Activated T-cell treated with anti-CD3 and anti-CD28 coated beads, Interleukin-2, amount 50 U/mL, for 72 hours (primary cell): Measurements from ENCODE around the gene COX20. TPM values are rescaled to one million over a fixed set of nuclear protein-coding genes. Genes with fewer than 3 reads are reported as not detected.
"Not testable (repeated sequence)": the region's sequence is repeated elsewhere in the genome, so short reads cannot be mapped to it uniquely, and the experiment has no call there.

Experiments
- ATAC-seq, 2 donors: fragments of 150-1000 bp; cut with Tn5 transposase; replicated peaks in 1 of 2; 2 replicates each; pipeline ENCODE4 v1.10.0; 2021; ENCODE audit warnings: moderate library complexity in 2 of 2, mild to moderate bottlenecking in 1 of 2
- DNase-seq, 2 donors: peaks; one replicate each; pipeline ENCODE4 v3.0.0; 2021 to 2022; ENCODE audit warnings: mixed read lengths in 1 of 2
- H3K27ac Mint-ChIP-seq: one replicate; pipeline ENCODE4 v1.8.0; 2022; ENCODE audit warnings: mild to moderate bottlenecking, moderate library complexity, mixed read lengths
- H3K27me3 Mint-ChIP-seq: one replicate; pipeline ENCODE4 v1.8.0; 2022; ENCODE audit warnings: low read depth, mixed read lengths
- H3K36me3 Mint-ChIP-seq, 2 donors: one replicate each; pipeline ENCODE4 v1.8.0; 2022; ENCODE audit warnings: mixed read lengths in 2 of 2, mild to moderate bottlenecking in 1 of 2; ENCODE audit not compliant: insufficient read depth in 2 of 2
- H3K4me1 Mint-ChIP-seq: one replicate; pipeline ENCODE4 v1.8.0; 2022; ENCODE audit warnings: low read depth, mixed read lengths
- H3K4me3 Mint-ChIP-seq, 2 donors: one replicate each; pipeline ENCODE4 v1.8.0; 2022; ENCODE audit warnings: mild to moderate bottlenecking in 2 of 2, mixed read lengths in 2 of 2, moderate library complexity in 2 of 2
- H3K9me3 Mint-ChIP-seq, 2 donors: one replicate each; pipeline ENCODE4 v1.8.0; 2022; ENCODE audit warnings: mixed read lengths in 2 of 2
- total RNA-seq, 2 donors: library from RNA; stranded (reverse); gene quantifications; one replicate each; pipeline ENCODE4 v1.2.3, GENCODE V29; 2022

COX20 gene
- total RNA-seq, 2 donors from 2014 or later: 9.8 to 12.1 TPM

DNA sequence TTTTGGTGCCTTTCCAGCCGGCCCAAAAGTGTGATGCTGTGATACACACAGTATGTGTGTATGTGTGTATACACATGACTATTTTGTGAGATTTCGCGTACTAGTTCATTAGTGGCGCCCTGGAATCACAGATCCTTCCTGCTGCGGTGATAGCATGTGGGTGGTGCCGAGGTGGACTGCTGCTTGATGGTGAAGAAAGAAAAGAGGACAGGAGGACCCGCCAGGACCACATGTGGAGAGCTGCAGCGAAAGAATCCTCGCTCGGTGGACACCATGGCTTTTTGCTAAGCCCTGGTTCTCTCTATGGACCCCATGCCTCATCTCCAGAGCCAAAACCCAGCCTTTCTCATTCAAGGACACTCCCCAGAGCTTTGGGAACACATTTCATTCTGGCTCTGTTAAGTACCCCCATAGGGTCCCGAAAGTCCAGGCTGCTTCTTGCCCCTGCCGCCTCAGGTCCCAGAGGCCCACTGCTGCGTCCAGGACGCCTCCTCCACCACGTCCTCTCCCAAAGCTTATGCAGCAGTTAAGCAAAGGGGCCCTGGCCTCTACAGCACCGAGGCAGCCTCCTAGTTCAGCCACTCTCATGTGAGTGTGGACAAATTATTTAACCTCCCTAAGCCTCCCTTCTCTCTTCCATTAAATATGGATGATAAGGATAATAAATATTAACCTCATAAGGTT lies 32.8 kb upstream of the COX20 start:
- peaks cover 6% of the 10 kb centered on the region for H3K4me1 Mint-ChIP-seq
- H3K4me3 Mint-ChIP-seq: no peak overlapping the region
- H3K36me3 Mint-ChIP-seq: no peaks in the 10 kb centered on the region
- H3K9me3 Mint-ChIP-seq: no peaks in the 10 kb centered on the region
- DNase-seq (no peak), ATAC-seq (no peak)
- no peak overlapping the region for H3K27ac Mint-ChIP-seq
- H3K27me3 Mint-ChIP-seq: no peaks in the 10 kb centered on the region

DNA sequence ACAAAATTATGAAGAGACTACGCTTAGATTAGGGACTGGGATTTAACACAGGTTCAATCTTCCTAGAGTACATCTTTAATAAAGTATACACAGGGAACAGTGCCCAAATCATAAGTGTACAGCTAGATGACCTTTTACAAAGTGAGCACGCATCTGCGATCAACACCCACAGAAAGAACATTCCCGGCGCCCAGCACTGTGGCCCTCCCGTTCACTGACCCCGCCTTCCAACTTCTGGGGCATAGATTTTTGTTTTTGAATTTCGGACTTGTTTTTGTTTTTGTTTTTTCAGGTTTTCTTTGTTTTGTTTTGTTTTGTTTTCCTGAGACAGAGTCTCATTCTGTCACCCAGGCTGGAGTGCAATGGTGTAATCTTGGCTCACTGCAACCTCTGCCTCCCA lies 30.6 kb upstream of the COX20 start:
- Mint-ChIP-seq H3K27ac (no peak overlapping the region), H3K27me3 (no peaks in the 10 kb centered on the region), H3K36me3 (no peaks in the 10 kb centered on the region), H3K9me3 (no peaks in the 10 kb centered on the region), H3K4me3 (no peak overlapping the region), H3K4me1 (peaks cover 6% of the 10 kb centered on the region)
- ATAC-seq (no peak), DNase-seq (no peak)

- no peak for DNase-seq
- ATAC-seq: no peak
- Mint-ChIP-seq H3K4me3 (no peak overlapping the region), H3K9me3 (no peaks in the 10 kb centered on the region), H3K4me1 (no peaks in the 10 kb centered on the region), H3K27me3 (no peaks in the 10 kb centered on the region), H3K36me3 (no peaks in the 10 kb centered on the region), H3K27ac (no peak overlapping the region)
Measured at GRCh38 chr1:244807138-244807537, 28.3 kb upstream of the COX20 start.

DNA sequence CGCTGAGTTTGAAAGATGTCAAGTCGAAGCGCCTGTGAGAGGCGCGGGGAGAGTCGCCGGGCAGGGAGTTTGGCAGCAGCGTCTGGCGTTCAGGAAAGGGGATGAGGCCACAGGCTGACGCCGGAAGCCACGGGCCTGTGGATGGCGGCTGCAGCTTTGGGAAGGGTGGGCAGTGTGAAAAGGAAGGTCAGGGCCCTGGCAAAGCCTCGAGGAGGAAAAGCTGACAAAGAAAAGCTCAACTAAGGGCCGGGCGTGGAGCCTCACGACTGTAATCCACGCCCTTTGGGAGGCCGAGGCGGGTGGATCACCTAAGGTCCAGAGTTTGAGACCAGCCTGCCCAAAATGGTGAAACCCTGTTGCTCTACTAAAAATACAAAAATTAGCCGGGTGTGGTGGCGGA lies 25.2 kb upstream of the COX20 start:
- H3K36me3 Mint-ChIP-seq: no peaks in the 10 kb centered on the region
- H3K9me3 Mint-ChIP-seq: no peaks in the 10 kb centered on the region
- peaks cover 8% of the 10 kb centered on the region for H3K27me3 Mint-ChIP-seq
- no peak overlapping the region for H3K4me3 Mint-ChIP-seq
- no peak for ATAC-seq
- no peak overlapping the region for H3K27ac Mint-ChIP-seq
- no peak for DNase-seq
- peaks cover 13% of the 10 kb centered on the region for H3K4me1 Mint-ChIP-seq

DNA sequence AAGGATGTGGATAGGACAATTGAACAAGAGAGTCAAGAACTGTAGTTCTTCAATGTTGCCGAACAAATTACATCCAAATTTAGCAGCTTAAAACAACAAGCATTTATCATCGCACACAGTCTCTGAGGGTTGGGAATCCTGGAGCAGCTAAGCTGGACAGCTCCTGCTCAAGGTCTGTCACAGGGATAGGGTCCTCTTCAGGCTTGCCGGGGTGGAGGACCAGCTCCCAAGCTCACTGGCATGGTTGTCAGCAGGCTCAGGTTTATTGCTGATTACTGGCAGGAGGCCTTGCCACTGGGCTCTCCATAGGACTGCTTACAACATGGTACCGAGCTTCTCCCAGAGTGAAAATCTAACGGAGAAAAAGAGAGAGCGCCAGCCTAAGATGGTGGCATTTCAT lies 22.1 kb upstream of the COX20 start:
- Mint-ChIP-seq H3K4me3 (no peak overlapping the region), H3K36me3 (no peaks in the 10 kb centered on the region), H3K27me3 (peaks cover 21% of the 10 kb centered on the region), H3K4me1 (peaks cover 20% of the 10 kb centered on the region), H3K27ac (no peak overlapping the region), H3K9me3 (no peaks in the 10 kb centered on the region)
- ATAC-seq: no peak
- DNase-seq: no peak

DNA sequence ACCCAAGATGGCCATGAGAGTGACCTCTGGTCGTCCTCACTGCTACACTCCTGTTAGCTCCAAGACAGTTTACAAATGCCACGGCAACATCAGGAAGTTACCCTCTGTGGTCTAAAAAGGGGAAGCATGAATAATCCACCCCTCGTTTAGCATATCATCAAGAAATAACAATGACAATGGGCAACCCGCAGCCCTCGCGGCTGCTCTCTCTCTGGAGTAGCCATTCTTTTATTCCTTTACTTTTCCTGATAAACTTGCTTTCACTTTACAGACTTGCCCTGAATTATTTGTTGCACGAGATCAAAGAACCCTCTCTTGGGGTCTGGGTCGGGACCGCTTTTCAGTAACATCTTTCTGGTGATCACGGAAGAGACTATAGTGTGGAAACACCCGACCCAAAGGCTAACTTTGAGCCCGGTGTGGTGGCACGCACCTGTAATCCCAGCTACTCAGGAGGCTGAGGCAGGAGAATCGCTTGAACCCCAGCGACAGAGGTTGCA lies 19.8 kb upstream of the COX20 start:
- Mint-ChIP-seq H3K4me1 (peaks cover 20% of the 10 kb centered on the region), H3K36me3 (no peaks in the 10 kb centered on the region), H3K27ac (no peak overlapping the region), H3K27me3 (peaks cover 21% of the 10 kb centered on the region), H3K9me3 (no peaks in the 10 kb centered on the region), H3K4me3 (peak overlapping the region; percentile 11 to 31)
- ATAC-seq (no peak), DNase-seq (no peak)

- Mint-ChIP-seq H3K4me3 (no peak overlapping the region), H3K9me3 (no peaks in the 10 kb centered on the region), H3K36me3 (no peaks in the 10 kb centered on the region), H3K4me1 (peaks cover 20% of the 10 kb centered on the region), H3K27me3 (peaks cover 21% of the 10 kb centered on the region), H3K27ac (no peak overlapping the region)
- ATAC-seq (no peak), DNase-seq (no peak)
Measured at GRCh38 chr1:244817415-244817894, 18.0 kb upstream of the COX20 start.

DNA sequence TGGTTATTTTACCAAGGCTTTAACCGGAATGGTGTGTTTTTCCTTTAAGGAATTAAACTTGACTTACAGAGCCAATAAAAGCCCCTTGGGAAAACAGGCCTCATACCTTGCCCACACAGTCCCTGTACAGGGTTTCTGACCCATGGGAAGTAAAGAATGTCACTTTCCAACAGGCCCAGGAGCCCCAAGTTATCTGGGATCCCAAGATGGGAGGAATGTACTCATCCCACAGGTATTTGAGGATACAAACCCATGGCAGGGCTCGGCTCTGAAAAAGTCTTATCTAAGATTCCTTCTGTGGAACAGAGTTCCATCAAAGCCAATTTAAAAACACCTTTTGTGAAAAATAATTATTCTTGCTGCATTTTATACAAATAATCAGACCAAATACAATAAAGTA lies 15.3 kb upstream of the COX20 start:
- Mint-ChIP-seq H3K27me3 (peaks cover 13% of the 10 kb centered on the region), H3K27ac (no peak overlapping the region), H3K4me1 (peaks cover 8% of the 10 kb centered on the region), H3K9me3 (no peaks in the 10 kb centered on the region), H3K36me3 (no peaks in the 10 kb centered on the region), H3K4me3 (no peak overlapping the region)
- no peak for ATAC-seq
- DNase-seq: no peak

DNA sequence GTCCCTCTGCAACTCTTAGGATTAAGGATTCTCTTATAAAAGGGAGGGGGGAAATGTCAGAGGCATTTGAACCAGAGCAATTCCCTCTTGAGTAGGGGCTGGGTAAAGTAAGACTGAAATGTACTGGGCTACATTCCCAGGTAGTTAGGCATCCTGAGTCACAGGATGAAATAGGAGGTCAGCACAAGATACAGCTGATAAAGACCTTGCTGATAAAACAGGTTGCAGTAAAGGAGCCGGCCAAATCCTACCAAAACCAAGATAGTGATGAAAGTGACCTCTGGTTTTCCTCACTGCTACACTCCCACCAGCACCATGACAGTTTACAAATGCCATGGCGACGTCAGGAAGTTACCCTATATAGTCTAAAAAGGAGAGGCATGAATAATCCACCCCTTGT lies 14.3 kb upstream of the COX20 start:
- Mint-ChIP-seq H3K27me3 (peaks cover 8% of the 10 kb centered on the region), H3K36me3 (no peaks in the 10 kb centered on the region), H3K4me3 (no peak overlapping the region), H3K9me3 (no peaks in the 10 kb centered on the region), H3K27ac (no peak overlapping the region), H3K4me1 (no peaks in the 10 kb centered on the region)
- ATAC-seq (no peak), DNase-seq (no peak)

GRCh38 chr1:244822878-244823277 lies 12.6 kb upstream of the COX20 start:
- ATAC-seq: no peak
- Mint-ChIP-seq H3K27me3 (no peaks in the 10 kb centered on the region), H3K4me1 (no peaks in the 10 kb centered on the region), H3K27ac (no peak overlapping the region), H3K9me3 (no peaks in the 10 kb centered on the region), H3K36me3 (no peaks in the 10 kb centered on the region), H3K4me3 (no peak overlapping the region)
- no peak for DNase-seq

GRCh38 chr1:244826712-244827111 lies 8.7 kb upstream of the COX20 start:
- H3K4me1 Mint-ChIP-seq: peaks cover 10% of the 10 kb centered on the region
- no peak overlapping the region for H3K4me3 Mint-ChIP-seq
- no peaks in the 10 kb centered on the region for H3K27me3 Mint-ChIP-seq
- no peaks in the 10 kb centered on the region for H3K36me3 Mint-ChIP-seq
- no peaks in the 10 kb centered on the region for H3K9me3 Mint-ChIP-seq
- DNase-seq: no peak
- no peak overlapping the region for H3K27ac Mint-ChIP-seq
- no peak for ATAC-seq

GRCh38 chr1:244830639-244831038 lies 4.8 kb upstream of the COX20 start:
- no peak for DNase-seq
- H3K27me3 Mint-ChIP-seq: no peaks in the 10 kb centered on the region
- H3K9me3 Mint-ChIP-seq: no peaks in the 10 kb centered on the region
- peaks cover 22% of the 10 kb centered on the region for H3K4me1 Mint-ChIP-seq
- no peak for ATAC-seq
- no peak overlapping the region for H3K4me3 Mint-ChIP-seq
- peak overlapping the region; percentile 28 for H3K27ac Mint-ChIP-seq
- peaks cover 0 to 1% of the 10 kb centered on the region in 2 donors for H3K36me3 Mint-ChIP-seq

DNA sequence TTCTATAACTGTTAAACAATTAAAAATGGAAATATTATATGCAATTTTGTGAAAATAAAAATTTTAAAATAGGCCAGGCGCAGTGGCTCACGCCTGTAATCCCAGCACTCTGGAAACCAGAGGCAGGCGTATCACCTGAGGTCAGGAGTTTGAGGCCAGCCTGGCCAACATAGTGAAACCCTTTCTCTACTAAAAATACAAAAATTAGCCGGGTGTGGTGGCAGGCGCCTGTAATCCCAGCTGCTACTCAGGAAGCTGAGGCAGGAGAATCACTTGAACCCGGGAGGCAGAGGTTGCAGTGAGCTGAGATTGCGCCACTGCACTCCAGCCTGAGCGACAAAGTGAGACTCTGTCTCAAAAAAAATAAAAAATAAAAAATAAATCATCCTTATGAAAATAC lies 2.2 kb upstream of the COX20 start:
- Mint-ChIP-seq H3K4me1 (peaks cover 47% of the 10 kb centered on the region), H3K27ac (peak overlapping the region; percentile 97), H3K36me3 (peaks cover 9 to 14% of the 10 kb centered on the region in 2 donors), H3K4me3 (peak overlapping the region; percentile 47 to 92)
- not testable (repeated sequence) for ATAC-seq, DNase-seq, H3K27me3 Mint-ChIP-seq, H3K9me3 Mint-ChIP-seq
